GM12878 (cell line): ENCODE measurements around the gene CHIC2. TPM values are rescaled to one million over a fixed set of nuclear protein-coding genes. Genes with fewer than 3 reads are reported as not detected.

Experiments used
- ATAC-seq: fragments of 200-7000 bp; cut with Tn5 transposase; 3 replicates; pipeline ENCODE4 v1.9.1; 2020; ENCODE audit warnings: mild to moderate bottlenecking, moderate library complexity
- BruUV-seq: library from RNA; stranded (reverse); fragments of 400-500 nt; replicated peaks from 2 replicates; lab custom pipeline; 2021; lab: Mats Ljungman, UMichigan
- CTCF ChIA-PET: fragments of 300-600 bp; sonication (Branson Sonifier 250); formaldehyde crosslinking; extraction: SDS; loops from one replicate; lab custom pipeline; 2021; ENCODE audit warnings: inconsistent platforms; lab: Yijun Ruan, JAX
- POLR2A ChIA-PET: fragments of 350-600 bp; formaldehyde crosslinking; extraction: SDS; loops from one replicate; lab custom pipeline; 2021; ENCODE audit warnings: inconsistent platforms; lab: Charles Lee
- RAD21 ChIA-PET: fragments of 300-600 bp; sonication (Branson Sonifier 250); formaldehyde crosslinking; loops from one replicate; lab custom pipeline; 2023; ENCODE audit warnings: antibody characterized with exemption; ENCODE audit not compliant: unreplicated experiment; lab: Charles Lee
- SMC1A ChIA-PET: fragments of 300-600 bp; sonication (Branson Sonifier 250); formaldehyde crosslinking; loops from one replicate; lab custom pipeline; 2023; ENCODE audit not compliant: unreplicated experiment, uncharacterized antibody; lab: Charles Lee
- DNase-seq: peaks from one replicate; pipeline ENCODE4 v3.0.0-alpha.2; 2011; ENCODE audit warnings: low read depth, low spot score
- FAIRE-seq: peaks from 3 replicates; lab custom pipeline; 2011; peaks lifted over from hg19 to GRCh38; lab: Jason Lieb, UNC
- H2AFZ ChIP-seq: 2 replicates; pipeline ENCODE4 v1.6.0; 2011; ENCODE audit warnings: low read depth, low read length, control low read depth; ENCODE audit not compliant: control insufficient read depth
- H3K27ac ChIP-seq: 2 replicates; pipeline ENCODE4 v1.5.1; 2011; ENCODE audit warnings: control low read depth; ENCODE audit not compliant: control insufficient read depth, insufficient read depth
- H3K27me3 ChIP-seq, 2 experiments: replicated peaks in 1 of 2; 2 replicates each; pipeline versions ENCODE4 v1.6.0 to v1.6.1; 2011; ENCODE audit warnings: low read length in 1 of 2; ENCODE audit not compliant: control insufficient read depth in 2 of 2, insufficient read depth in 2 of 2
- H3K36me3 ChIP-seq, 2 experiments: 2 replicates each; pipeline ENCODE4 v1.5.1; 2011; ENCODE audit warnings: low read length in 1 of 2; ENCODE audit not compliant: control insufficient read depth in 2 of 2, insufficient read depth in 2 of 2
- H3K4me1 ChIP-seq: 2 replicates; pipeline ENCODE4 v1.6.1; 2011; ENCODE audit warnings: mild to moderate bottlenecking, low read length, moderate library complexity, mixed read lengths; ENCODE audit not compliant: control insufficient read depth, insufficient read depth
- H3K4me2 ChIP-seq: 2 replicates; pipeline ENCODE4 v1.6.0; 2011; ENCODE audit warnings: control low read depth; ENCODE audit not compliant: control insufficient read depth, insufficient read depth
- H3K4me3 ChIP-seq: fragments of 200-600 bp; sonication (generic); 2 replicates; pipeline ENCODE4 v1.5.1; 2016
- H3K79me2 ChIP-seq: 2 replicates; pipeline ENCODE4 v1.6.0; 2011; ENCODE audit warnings: low read length; ENCODE audit not compliant: control insufficient read depth, insufficient read depth
- H3K9ac ChIP-seq: 2 replicates; pipeline ENCODE4 v1.8.0; 2011; ENCODE audit warnings: low read length, control low read depth, mixed read lengths; ENCODE audit not compliant: control insufficient read depth, insufficient read depth
- H3K9me3 ChIP-seq: replicated peaks from 3 replicates; pipeline ENCODE4 v1.5.1; 2011; ENCODE audit warnings: mild to moderate bottlenecking, low read length; ENCODE audit not compliant: control insufficient read depth, insufficient read depth
- H4K20me1 ChIP-seq: 2 replicates; pipeline ENCODE4 v1.6.0; 2011; ENCODE audit not compliant: control insufficient read depth, insufficient read depth
- ASH2L ChIP-seq: fragments of 300-600, 200-600 bp; sonication (generic); IDR thresholded peaks from 2 replicates; pipeline ENCODE4 v1.6.1; 2017; ENCODE audit warnings: low read depth, mild to moderate bottlenecking, borderline replicate concordance
- CBFB ChIP-seq: IDR thresholded peaks from 2 replicates; pipeline ENCODE4 v1.6.1; 2016; ENCODE audit warnings: antibody characterized with exemption, low read depth
- CEBPZ ChIP-seq: fragments of 150-350 bp; IDR thresholded peaks from 2 replicates; pipeline ENCODE4 v1.6.1; 2016; ENCODE audit warnings: low read depth, low read length
- CUX1 ChIP-seq: IDR thresholded peaks from 2 replicates; pipeline ENCODE4 v1.6.1; 2012; ENCODE audit warnings: improper control_type of control experiment, low read depth, low read length; ENCODE audit not compliant: insufficient replicate concordance
- EP300 ChIP-seq, 2 experiments: fragments of 150-350 bp in 1 of 2; IDR thresholded peaks; 2 replicates each; pipeline ENCODE4 v1.6.1; 2011 to 2012; ENCODE audit warnings: low read depth in 2 of 2, low read length in 2 of 2, borderline replicate concordance in 1 of 2, improper control_type of control experiment in 1 of 2, inconsistent platforms in 1 of 2; ENCODE audit not compliant: control insufficient read depth in 1 of 2
- GABPA ChIP-seq: IDR thresholded peaks from 2 replicates; pipeline ENCODE4 v1.6.1; 2014; ENCODE audit warnings: antibody characterized with exemption, low read depth, mild to moderate bottlenecking, inconsistent platforms
- MYC ChIP-seq: IDR thresholded peaks from 2 replicates; pipeline ENCODE4 v1.6.1; 2011; ENCODE audit warnings: mild to moderate bottlenecking, low read length, moderate library complexity, inconsistent platforms; ENCODE audit not compliant: insufficient read depth, insufficient replicate concordance, insufficient read length, severe bottlenecking
- RCOR1 ChIP-seq: conservative IDR thresholded peaks from 2 replicates; pipeline ENCODE4 v1.6.1; 2012; ENCODE audit warnings: low read depth, low read length, improper control_type of control experiment
- RUNX3 ChIP-seq: IDR thresholded peaks from 2 replicates; pipeline ENCODE4 v1.6.1; 2012; ENCODE audit warnings: low read length, inconsistent platforms
- SMAD5 ChIP-seq: IDR thresholded peaks from 2 replicates; pipeline ENCODE4 v1.6.1; 2016; ENCODE audit warnings: antibody characterized with exemption, low read depth
- SREBF2 ChIP-seq: IDR thresholded peaks from 2 replicates; pipeline ENCODE4 v1.6.1; 2012; ENCODE audit warnings: mild to moderate bottlenecking, low read length
- TBL1XR1 ChIP-seq: IDR thresholded peaks from 2 replicates; pipeline ENCODE4 v1.6.1; 2012; ENCODE audit warnings: low read depth, low read length, improper control_type of control experiment
- ZNF384 ChIP-seq: IDR thresholded peaks from 2 replicates; pipeline ENCODE4 v1.6.1; 2012; ENCODE audit warnings: low read depth, mild to moderate bottlenecking, low read length, improper control_type of control experiment, borderline replicate concordance
- WGBS: methylation state at CpG from one replicate; pipeline ENCODE4 v1.1.6; 2016; ENCODE audit warnings: low lambda C conversion rate; ENCODE audit not compliant: insufficient replicate concordance, insufficient coverage; ENCODE audit errors: missing lambda C conversion rate; 5-methylcytosine and 5-hydroxymethylcytosine counted together
- in situ Hi-C: fragments of 300-500 bp; cut with MboI; formaldehyde crosslinking; loops from 9 replicates; pipeline ENCODE4 v1.14.3; 2018; ENCODE audit warnings: mixed read lengths
- intact Hi-C: fragments of 100-400 bp; cut with micrococcal nuclease; formaldehyde crosslinking; loops from one replicate; pipeline ENCODE4 v1.14.2; 2022; ENCODE audit not compliant: unreplicated experiment
- polyA plus RNA-seq, 11 experiments: library from polyadenylated mRNA; depleted of rRNA in 4 of 11; unstranded in 6 of 11; stranded (reverse) in 5 of 11; fragments of >200 nt; fragmentation: Nextera tagmentation in 4 of 11; fragmentation: Illumina TruSeq in 1 of 11; extraction: Ambion mirVana in 4 of 11; extraction: Trizol in 1 of 11; gene quantifications; 1 replicate in 1 of 11; 2 replicates in 10 of 11; pipeline versions ENCODE4 v1.2.1 to v1.2.3, GENCODE V29; 2011 to 2016; ENCODE audit warnings: inconsistent platforms in 2 of 11, missing spikeins in 2 of 11, low read depth in 1 of 11
- total RNA-seq, 4 experiments: library from RNA; depleted of rRNA in 3 of 4; stranded (reverse); fragments of >200 nt in 3 of 4; fragmentation: Illumina TruSeq in 1 of 4; extraction: Trizol in 1 of 4; gene quantifications; 2 replicates each; pipeline versions ENCODE4 v1.2.1 to v1.2.3, GENCODE V29; 2013 to 2021

CHIC2 gene
- total and polyA plus RNA-seq, 10 of the 15 experiments (the other 5 are each of a cell fraction or from before 2014, with no cell fraction given), result 0.80 to 24.4 (median 12.2) TPM

DNA sequence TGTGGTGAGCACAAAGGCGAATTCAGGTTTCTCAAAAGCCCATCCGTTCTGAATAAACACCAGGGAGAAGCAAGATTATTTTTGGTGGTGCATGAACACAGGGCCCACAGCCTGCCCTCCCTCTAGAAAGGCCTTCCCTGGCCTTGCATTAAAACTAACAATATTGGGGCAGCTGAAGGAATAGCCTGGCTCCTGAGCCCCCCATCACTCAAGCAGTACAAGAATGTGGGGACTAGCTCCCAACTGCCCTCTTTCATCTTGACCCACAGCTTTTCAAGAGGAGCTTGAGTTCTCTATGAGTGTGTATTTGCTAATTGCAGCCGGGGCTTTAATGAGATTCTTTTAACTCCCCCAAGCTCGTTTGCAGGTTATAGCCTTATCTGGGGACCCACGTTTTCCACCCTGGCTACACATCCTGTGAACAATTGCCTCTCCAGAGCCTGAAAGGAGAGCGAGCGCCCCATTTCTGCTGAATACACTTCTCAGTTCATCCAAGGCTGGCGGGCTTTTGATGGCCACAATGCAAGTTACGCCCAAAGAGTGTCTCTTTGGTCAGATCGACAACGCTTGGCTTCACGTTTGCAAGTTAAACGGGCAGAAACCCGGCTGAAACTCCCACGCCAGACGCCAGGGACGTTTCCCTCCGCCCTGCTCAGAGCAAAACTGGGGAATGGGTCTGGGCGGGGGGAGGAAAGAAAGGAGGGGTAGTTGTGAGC is 30.9 kb upstream of the CHIC2 start:
- no peaks in the 10 kb centered on the region for H3K36me3 ChIP-seq
- ChIA-PET SMC1A (interaction anchor here (0.6 to 0.8 kb wide), 2 partner anchors 64 to 69 kb away, joined by 3 read pairs; no protein-coding TSS in a partner anchor), CTCF (no interaction called here), RAD21 (no interaction called here), POLR2A (no interaction called here)
- H3K79me2 ChIP-seq, result no peaks in the 10 kb centered on the region
- H3K27me3 ChIP-seq, result peaks cover 13 to 21% of the 10 kb centered on the region in 2 experiments
- H3K9ac ChIP-seq, result no peak overlapping the region
- H2AFZ ChIP-seq, result no peak overlapping the region
- FAIRE-seq (no peak), DNase-seq (no peak), ATAC-seq (no peak)
- peaks cover 8% of the 10 kb centered on the region for H3K4me1 ChIP-seq
- intact Hi-C loops, result no loop called here
- BruUV-seq, result no TSS peak
- H3K4me3 ChIP-seq, result no peak overlapping the region
- no peak overlapping the region for H3K4me2 ChIP-seq
- in situ Hi-C loops, result no loop called here
- H3K27ac ChIP-seq, result no peak overlapping the region
- no peaks in the 10 kb centered on the region for H3K9me3 ChIP-seq
- H4K20me1 ChIP-seq, result no peaks in the 10 kb centered on the region
- WGBS, result 21% methylated on average over 17 of the region's 19 CpGs
- TF ChIP-seq EP300 (IDR thresholded peaks at IDR 0.05; ENCODE audit: borderline replicate concordance in 1 of 2, control insufficient read depth in 1 of 2, low read depth in 2 of 2, low read length in 2 of 2), result no peak
- TF ChIP-seq MYC, result no peak
- TF ChIP-seq CUX1, result no peak
- no peak for TF ChIP-seq GABPA
- no peak for TF ChIP-seq CBFB
- no peak for TF ChIP-seq SMAD5
- TF ChIP-seq RCOR1, result no peak
- no peak for TF ChIP-seq TBL1XR1
- no peak for TF ChIP-seq RUNX3
- TF ChIP-seq CEBPZ, result no peak
- TF ChIP-seq SREBF2, result no peak
- TF ChIP-seq ASH2L, result no peak
- TF ChIP-seq ZNF384, result no peak
